HG02759 (cell line): ENCODE measurements around the gene MALAT1.
"Not testable (repeated sequence)": the region's sequence is repeated elsewhere in the genome, so short reads cannot be mapped to it uniquely, and the experiment has no call there.

Experiments
- ATAC-seq: cut with Tn5 transposase; IDR thresholded peaks from one replicate; pipeline ENCODE4 v1.9.1; 2021; ENCODE audit warnings: mild to moderate bottlenecking, moderate library complexity; ENCODE audit not compliant: unreplicated experiment

The MALAT1 gene

GRCh38 chr11:65516135-65516968 is 17.5 kb downstream of the MALAT1 start:
- ATAC-seq = no peak

GRCh38 chr11:65518941-65519549 is 20.2 kb downstream of the MALAT1 start:
- ATAC-seq = not testable (repeated sequence)

GRCh38 chr11:65521777-65522521 is 23.1 kb downstream of the MALAT1 start:
- not testable (repeated sequence) for ATAC-seq

- not testable (repeated sequence) for ATAC-seq
Measured at GRCh38 chr11:65522718-65523630, 24.1 kb downstream of the MALAT1 start.

DNA sequence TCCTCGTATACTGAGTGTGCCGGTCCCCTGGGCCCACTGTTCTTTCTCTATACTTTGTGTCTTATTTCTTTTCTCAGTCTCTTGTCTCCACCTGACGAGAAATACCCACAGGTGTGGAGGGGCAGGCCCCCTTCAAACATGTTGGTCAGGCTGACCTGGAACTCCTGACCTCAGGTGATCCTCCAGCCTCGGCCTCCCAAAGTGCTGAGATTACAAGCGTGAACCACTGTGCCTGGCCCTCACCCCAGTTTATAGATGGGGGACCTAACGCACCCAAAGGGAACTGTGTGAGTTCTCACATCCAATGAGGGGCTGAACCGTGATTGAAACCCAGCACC is 24.8 kb downstream of the MALAT1 start:
- not testable (repeated sequence) for ATAC-seq

GRCh38 chr11:65524014-65524740 is 25.3 kb downstream of the MALAT1 start:
- peak; percentile 24 for ATAC-seq

GRCh38 chr11:65524741-65525545 is 26.1 kb downstream of the MALAT1 start, which contains the start of gene SCYL1:
SCYL1 (plus strand) TSS chr11:65525083; CDS start chr11:65525154, 71 bp downstream.
- ATAC-seq = peak; percentile 68

DNA sequence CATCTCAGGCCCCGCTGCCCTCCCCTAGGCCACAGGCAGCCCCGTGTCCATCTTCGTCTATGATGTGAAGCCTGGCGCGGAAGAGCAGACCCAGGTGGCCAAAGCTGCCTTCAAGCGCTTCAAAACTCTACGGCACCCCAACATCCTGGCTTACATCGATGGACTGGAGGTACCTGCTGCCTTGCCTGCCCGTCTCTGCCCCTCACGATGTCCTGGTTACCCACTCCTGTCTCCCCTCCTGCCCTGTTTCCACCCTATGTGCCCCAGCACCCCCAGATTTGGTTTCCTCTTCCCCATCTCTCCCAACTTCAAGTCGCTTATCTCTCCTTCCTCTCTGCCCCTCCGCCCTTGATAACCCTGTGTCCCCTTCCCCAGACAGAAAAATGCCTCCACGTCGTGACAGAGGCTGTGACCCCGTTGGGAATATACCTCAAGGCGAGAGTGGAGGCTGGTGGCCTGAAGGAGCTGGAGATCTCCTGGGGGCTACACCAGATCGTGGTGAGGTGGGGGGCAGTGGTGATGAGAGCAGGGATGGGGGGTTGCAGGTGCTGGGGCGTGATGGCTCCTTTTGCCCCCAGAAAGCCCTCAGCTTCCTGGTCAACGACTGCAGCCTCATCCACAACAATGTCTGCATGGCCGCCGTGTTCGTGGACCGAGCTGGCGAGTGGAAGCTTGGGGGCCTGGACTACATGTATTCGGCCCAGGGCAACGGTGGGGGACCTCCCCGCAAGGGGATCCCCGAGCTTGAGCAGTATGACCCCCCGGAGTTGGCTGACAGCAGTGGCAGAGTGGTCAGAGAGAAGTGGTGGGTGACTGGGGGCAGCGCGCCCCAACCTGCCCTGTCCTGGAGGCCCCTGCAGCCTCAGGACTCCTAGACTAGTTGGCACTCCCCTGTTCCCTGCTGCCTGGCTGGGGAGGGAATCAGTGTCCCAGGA is 27.0 kb downstream of the MALAT1 start:
- no peak for ATAC-seq

DNA sequence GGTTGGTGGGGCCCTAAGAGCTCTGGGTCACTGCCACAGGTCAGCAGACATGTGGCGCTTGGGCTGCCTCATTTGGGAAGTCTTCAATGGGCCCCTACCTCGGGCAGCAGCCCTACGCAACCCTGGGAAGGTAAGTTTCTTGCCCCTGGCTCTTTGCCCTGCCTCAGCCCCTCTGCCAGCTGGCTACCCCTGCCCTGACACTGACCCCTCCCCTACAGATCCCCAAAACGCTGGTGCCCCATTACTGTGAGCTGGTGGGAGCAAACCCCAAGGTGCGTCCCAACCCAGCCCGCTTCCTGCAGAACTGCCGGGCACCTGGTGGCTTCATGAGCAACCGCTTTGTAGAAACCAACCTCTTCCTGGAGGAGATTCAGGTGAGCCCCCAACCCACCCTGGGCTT is 27.9 kb downstream of the MALAT1 start:
- ATAC-seq = no peak

- ATAC-seq = no peak
Measured at GRCh38 chr11:65528819-65529350, 30.0 kb downstream of the MALAT1 start.

DNA sequence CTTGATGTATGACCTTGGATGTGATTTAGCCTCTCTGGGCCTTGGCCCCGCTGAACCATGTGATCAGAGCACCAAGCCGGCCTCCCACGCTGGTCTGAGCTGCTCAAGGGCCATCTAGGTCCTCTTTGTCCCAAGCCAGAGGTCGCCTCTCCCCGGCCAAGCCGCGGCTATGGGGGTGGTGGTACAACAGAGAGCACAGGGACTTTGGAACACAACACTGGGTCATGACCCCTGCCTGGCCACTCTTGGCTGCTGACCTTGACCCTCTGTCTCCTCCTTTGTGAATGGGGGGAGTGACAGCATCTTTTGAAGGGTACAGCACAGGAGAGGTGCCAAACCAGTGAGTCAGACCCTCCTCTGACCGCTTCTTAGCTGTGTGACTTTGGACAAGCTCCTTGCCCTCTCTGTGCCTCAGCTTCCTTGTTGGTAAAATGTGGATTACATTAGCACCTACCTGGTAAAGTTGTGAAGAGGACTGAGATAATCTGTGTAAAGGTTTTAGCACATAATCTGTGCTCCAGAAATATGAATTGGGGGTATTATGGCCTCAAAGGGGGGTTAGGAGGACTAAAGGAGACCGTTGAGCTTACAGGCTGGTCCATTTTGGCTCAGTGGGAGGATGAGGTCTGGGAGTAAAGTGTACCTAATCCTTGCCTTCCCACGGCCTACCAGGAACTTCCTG is 30.8 kb downstream of the MALAT1 start:
- ATAC-seq = no peak

DNA sequence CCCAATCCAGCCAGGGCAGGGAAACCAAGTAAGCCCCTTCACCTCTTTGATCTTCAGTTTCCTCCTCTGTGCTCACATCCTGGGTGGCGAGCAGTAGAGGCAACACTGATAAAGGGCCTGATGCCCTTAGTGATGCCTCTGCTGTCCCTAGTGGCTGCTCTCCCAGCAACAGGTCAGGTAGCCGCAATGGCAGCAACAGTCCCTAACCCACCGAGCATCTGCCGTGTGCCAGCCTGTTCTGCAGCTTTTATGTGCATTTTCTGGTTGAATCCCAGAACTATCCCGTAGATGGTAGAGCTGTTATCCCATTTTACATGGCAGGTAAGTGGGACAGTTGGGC is 31.3 kb downstream of the MALAT1 start:
- ATAC-seq = no peak

DNA sequence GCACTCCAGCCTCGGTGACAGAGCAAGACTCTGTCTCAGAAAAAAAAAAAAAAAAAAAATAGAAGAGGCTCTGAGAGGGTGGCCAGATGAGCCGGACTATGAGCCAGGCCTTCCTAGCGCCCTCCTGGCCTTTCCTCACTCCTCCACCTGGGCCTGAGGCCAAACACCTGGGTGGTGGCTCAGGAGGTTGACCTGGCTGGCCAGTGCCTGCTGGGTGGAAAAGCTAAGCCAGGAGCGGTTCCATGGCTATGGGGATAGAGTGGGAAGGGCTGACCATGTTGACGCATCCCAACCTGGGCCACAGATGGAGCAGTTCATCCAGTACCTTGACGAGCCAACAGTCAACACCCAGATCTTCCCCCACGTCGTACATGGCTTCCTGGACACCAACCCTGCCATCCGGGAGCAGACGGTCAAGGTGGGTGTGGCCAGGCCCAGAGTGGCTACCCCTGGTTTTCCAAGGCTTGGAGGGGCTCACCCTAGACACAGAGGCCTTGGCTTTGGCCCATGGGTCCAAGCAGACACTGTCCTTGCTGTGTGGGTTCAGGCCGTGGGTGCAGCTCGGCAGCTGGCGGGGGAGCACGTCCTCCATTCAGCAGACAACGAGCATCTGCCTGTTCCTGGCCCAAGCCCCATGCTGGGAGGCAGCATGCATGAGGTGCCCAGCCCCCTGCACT is 33.7 kb downstream of the MALAT1 start:
- ATAC-seq = no peak

GRCh38 chr11:65535102-65535501 is 36.3 kb downstream of the MALAT1 start:
- no peak for ATAC-seq

DNA sequence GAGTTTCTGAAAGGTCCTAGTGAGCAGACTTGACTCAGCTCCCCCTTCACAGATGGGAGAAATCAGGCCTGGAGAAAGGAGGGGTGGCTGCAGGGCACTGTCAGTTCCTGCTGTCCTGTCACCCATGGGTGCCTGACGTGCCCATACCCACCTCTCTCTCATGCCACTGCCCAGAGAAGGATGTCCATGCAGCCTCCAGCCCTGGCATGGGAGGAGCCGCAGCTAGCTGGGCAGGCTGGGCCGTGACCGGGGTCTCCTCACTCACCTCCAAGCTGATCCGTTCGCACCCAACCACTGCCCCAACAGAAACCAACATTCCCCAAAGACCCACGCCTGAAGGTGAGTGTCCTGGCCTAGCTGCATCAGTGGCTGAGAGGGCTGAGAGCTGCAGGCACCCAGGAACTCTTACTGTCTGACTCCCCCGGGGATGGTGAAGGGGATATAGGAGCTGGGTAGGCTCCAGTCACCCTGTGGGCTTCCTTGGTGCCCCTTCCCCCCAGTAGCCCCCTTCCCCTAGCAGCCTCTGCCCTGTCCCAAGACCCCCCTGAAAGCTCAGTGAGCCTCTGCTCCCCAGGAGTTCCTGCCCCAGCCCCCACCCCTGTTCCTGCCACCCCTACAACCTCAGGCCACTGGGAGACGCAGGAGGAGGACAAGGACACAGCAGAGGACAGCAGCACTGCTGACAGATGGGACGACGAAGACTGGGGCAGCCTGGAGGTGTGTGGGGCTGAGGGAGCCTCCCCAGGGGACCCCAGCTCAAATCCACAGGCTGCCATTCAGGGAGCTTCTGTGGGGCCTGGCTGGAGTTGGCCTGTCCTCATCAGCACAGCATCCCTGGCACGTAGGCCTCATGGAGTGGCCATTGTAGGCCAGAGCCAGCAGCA is 37.8 kb downstream of the MALAT1 start:
- ATAC-seq = no peak

GRCh38 chr11:65537296-65537597 is 38.4 kb downstream of the MALAT1 start:
- ATAC-seq = no peak
